Glutamatergic neuron (in vitro differentiated cells): ENCODE results near the gene LRP1B. TPM values are rescaled to one million over a fixed set of nuclear protein-coding genes. Genes with fewer than 3 reads are reported as not detected.

ENCODE experiments used
- DNase-seq: peaks from one replicate; pipeline ENCODE4 v3.0.0; 2022
- H3K27ac Mint-ChIP-seq: one replicate; pipeline ENCODE4 v1.8.0; 2020; ENCODE audit warnings: mild to moderate bottlenecking, mixed read lengths, inconsistent platforms; ENCODE audit not compliant: unreplicated experiment
- H3K27me3 Mint-ChIP-seq: one replicate; pipeline ENCODE4 v1.8.0; 2020; ENCODE audit warnings: mild to moderate bottlenecking, moderate library complexity, mixed read lengths, inconsistent platforms; ENCODE audit not compliant: unreplicated experiment
- H3K36me3 Mint-ChIP-seq: one replicate; pipeline ENCODE4 v1.8.0; 2020; ENCODE audit warnings: mild to moderate bottlenecking, mixed read lengths, inconsistent platforms; ENCODE audit not compliant: unreplicated experiment
- H3K4me1 Mint-ChIP-seq: one replicate; pipeline ENCODE4 v1.8.0; 2020; ENCODE audit warnings: mild to moderate bottlenecking, low read depth, mixed read lengths, inconsistent platforms; ENCODE audit not compliant: unreplicated experiment
- H3K4me3 Mint-ChIP-seq: one replicate; pipeline ENCODE4 v1.8.0; 2020; ENCODE audit warnings: mild to moderate bottlenecking, mixed read lengths, inconsistent platforms; ENCODE audit not compliant: unreplicated experiment
- H3K9me3 Mint-ChIP-seq: one replicate; pipeline ENCODE4 v1.8.0; 2020; ENCODE audit warnings: mild to moderate bottlenecking, moderate library complexity, mixed read lengths, inconsistent platforms; ENCODE audit not compliant: unreplicated experiment
- CTCF ChIP-seq: fragments of 200-600 bp; sonication (generic); IDR thresholded peaks from one replicate; pipeline ENCODE4 v1.5.0; 2021; ENCODE audit not compliant: partially characterized antibody, unreplicated experiment
- total RNA-seq: library from RNA; stranded (reverse); fragmentation: NEBNext Ultra II Directional; extraction: Animal tissue kit (Norgen Biotek cat#: 25700); gene quantifications from one replicate; pipeline ENCODE4 v1.2.1, GENCODE V29; 2021; ENCODE audit not compliant: unreplicated experiment

LRP1B gene
- total RNA-seq, 1 donor from 2014 or later, result 28.7 TPM

GRCh38 chr2:140200307-140200706 lies 1930.5 kb downstream of the LRP1B start:
- no peak for DNase-seq
- no peaks in the 10 kb centered on the region for H3K9me3 Mint-ChIP-seq
- no peaks in the 10 kb centered on the region for H3K4me1 Mint-ChIP-seq
- H3K27me3 Mint-ChIP-seq, result no peaks in the 10 kb centered on the region
- H3K4me3 Mint-ChIP-seq, result no peak overlapping the region
- TF ChIP-seq CTCF, result no peak
- H3K27ac Mint-ChIP-seq, result no peak overlapping the region
- H3K36me3 Mint-ChIP-seq, result no peaks in the 10 kb centered on the region

- no peaks in the 10 kb centered on the region for H3K4me1 Mint-ChIP-seq
- no peak for TF ChIP-seq CTCF
- DNase-seq, result no peak
- no peak overlapping the region for H3K4me3 Mint-ChIP-seq
- no peak overlapping the region for H3K27ac Mint-ChIP-seq
- H3K27me3 Mint-ChIP-seq, result no peaks in the 10 kb centered on the region
- H3K36me3 Mint-ChIP-seq, result no peaks in the 10 kb centered on the region
- H3K9me3 Mint-ChIP-seq, result no peaks in the 10 kb centered on the region
These were observed 1931.5 kb downstream of the LRP1B start for GRCh38 chr2:140199312-140199711.

- no peak for TF ChIP-seq CTCF
- no peaks in the 10 kb centered on the region for H3K27me3 Mint-ChIP-seq
- no peak overlapping the region for H3K27ac Mint-ChIP-seq
- H3K9me3 Mint-ChIP-seq, result no peaks in the 10 kb centered on the region
- H3K4me3 Mint-ChIP-seq, result no peak overlapping the region
- H3K4me1 Mint-ChIP-seq, result no peaks in the 10 kb centered on the region
- no peak for DNase-seq
- no peaks in the 10 kb centered on the region for H3K36me3 Mint-ChIP-seq
These were observed 1943.7 kb downstream of the LRP1B start for GRCh38 chr2:140187086-140187485.

- Mint-ChIP-seq H3K4me1 (no peaks in the 10 kb centered on the region), H3K27ac (no peak overlapping the region), H3K9me3 (no peaks in the 10 kb centered on the region), H3K4me3 (no peak overlapping the region), H3K36me3 (no peaks in the 10 kb centered on the region), H3K27me3 (no peaks in the 10 kb centered on the region)
- no peak for TF ChIP-seq CTCF
- no peak for DNase-seq
These were observed 1944.5 kb downstream of the LRP1B start for GRCh38 chr2:140186313-140186712.

GRCh38 chr2:140185076-140185475 lies 1945.7 kb downstream of the LRP1B start:
- Mint-ChIP-seq H3K27ac (no peak overlapping the region), H3K4me1 (no peaks in the 10 kb centered on the region), H3K9me3 (no peaks in the 10 kb centered on the region), H3K4me3 (no peak overlapping the region), H3K27me3 (no peaks in the 10 kb centered on the region), H3K36me3 (no peaks in the 10 kb centered on the region)
- DNase-seq, result no peak
- TF ChIP-seq CTCF, result no peak
